Mesenchymal stem cell (in vitro differentiated cells and primary cell): ENCODE measurements around the gene TP53I13.

Experiments
- DNase-seq: peaks from one replicate; pipeline ENCODE4 v3.0.0-alpha.2; 2013
- H2AFZ ChIP-seq: one replicate; pipeline ENCODE4 v1.6.1; 2013; ENCODE audit warnings: low read depth, mild to moderate bottlenecking, control low read depth, inconsistent platforms, low read length, moderate library complexity
- H2AK5ac ChIP-seq: 2 replicates; pipeline ENCODE4 v1.6.1; 2013; ENCODE audit warnings: low read length, moderate library complexity, mild to moderate bottlenecking, inconsistent platforms; ENCODE audit not compliant: severe bottlenecking
- H2BK120ac ChIP-seq: one replicate; pipeline ENCODE4 v1.6.1; 2013; ENCODE audit warnings: low read depth, mild to moderate bottlenecking, inconsistent platforms, low read length, moderate library complexity
- H2BK12ac ChIP-seq, 2 experiments: one replicate each; pipeline ENCODE4 v1.6.1; 2013; ENCODE audit warnings: inconsistent platforms in 2 of 2, low read length in 2 of 2, mild to moderate bottlenecking in 2 of 2, moderate library complexity in 2 of 2, control low read depth in 1 of 2
- H2BK15ac ChIP-seq: one replicate; pipeline ENCODE4 v1.6.1; 2013; ENCODE audit warnings: mild to moderate bottlenecking, low read depth, inconsistent platforms; ENCODE audit not compliant: poor library complexity, severe bottlenecking
- H2BK5ac ChIP-seq: 2 replicates; pipeline ENCODE4 v1.6.1; 2013; ENCODE audit warnings: low read depth, mild to moderate bottlenecking, low read length, control low read depth, inconsistent platforms; ENCODE audit not compliant: poor library complexity, severe bottlenecking
- H3K14ac ChIP-seq, 2 experiments: one replicate each; pipeline ENCODE4 v1.6.1; 2013; ENCODE audit warnings: inconsistent platforms in 2 of 2, low read length in 2 of 2, control low read depth in 1 of 2, mild to moderate bottlenecking in 1 of 2, moderate library complexity in 1 of 2
- H3K18ac ChIP-seq, 2 experiments: one replicate each; pipeline ENCODE4 v1.6.1; 2013; ENCODE audit warnings: inconsistent platforms in 2 of 2, low read length in 2 of 2, control low read depth in 1 of 2, low read depth in 1 of 2, mild to moderate bottlenecking in 1 of 2
- H3K23ac ChIP-seq, 2 experiments: one replicate each; pipeline ENCODE4 v1.6.1; 2013; ENCODE audit warnings: inconsistent platforms in 2 of 2, low read length in 2 of 2, mild to moderate bottlenecking in 2 of 2, moderate library complexity in 2 of 2, control low read depth in 1 of 2
- H3K27ac ChIP-seq: 2 replicates; pipeline ENCODE4 v1.5.1; 2013; ENCODE audit warnings: mild to moderate bottlenecking, moderate library complexity, low read length, control low read depth, inconsistent platforms; ENCODE audit not compliant: poor library complexity, severe bottlenecking
- H3K27me3 ChIP-seq, 2 experiments: 2 replicates each; pipeline versions ENCODE4 v1.6.1 to v1.7.0; 2013; ENCODE audit warnings: low read length in 2 of 2, mild to moderate bottlenecking in 2 of 2, moderate library complexity in 2 of 2, control low read depth in 1 of 2, inconsistent platforms in 1 of 2; ENCODE audit not compliant: control insufficient read depth in 1 of 2, insufficient read depth in 1 of 2
- H3K36me3 ChIP-seq, 2 experiments: 2 replicates each; pipeline versions ENCODE4 v1.6.1 to v1.7.0; 2013; ENCODE audit warnings: low read length in 2 of 2, control low read depth in 1 of 2, inconsistent platforms in 1 of 2, low read depth in 1 of 2, mild to moderate bottlenecking in 1 of 2; ENCODE audit not compliant: insufficient read depth in 2 of 2, control insufficient read depth in 1 of 2
- H3K4ac ChIP-seq, 2 experiments: one replicate each; pipeline ENCODE4 v1.6.1; 2013; ENCODE audit warnings: inconsistent platforms in 2 of 2, low read length in 2 of 2, mild to moderate bottlenecking in 2 of 2, moderate library complexity in 2 of 2, control low read depth in 1 of 2, low read depth in 1 of 2
- H3K4me1 ChIP-seq: 2 replicates; pipeline ENCODE4 v1.6.1; 2013; ENCODE audit warnings: low read depth, low read length, control low read depth; ENCODE audit not compliant: control insufficient read depth, insufficient read depth
- H3K4me2 ChIP-seq: 2 replicates; pipeline ENCODE4 v1.6.1; 2013; ENCODE audit warnings: low read length, mild to moderate bottlenecking, inconsistent platforms; ENCODE audit not compliant: poor library complexity, severe bottlenecking
- H3K4me3 ChIP-seq, 2 experiments: 2 replicates each; pipeline versions ENCODE4 v1.5.1 to v1.7.0; 2013; ENCODE audit warnings: low read length in 2 of 2, mild to moderate bottlenecking in 2 of 2, control low read depth in 1 of 2, low read depth in 1 of 2; ENCODE audit not compliant: insufficient read depth in 1 of 2
- H3K79me1 ChIP-seq: replicated peaks from 2 replicates; pipeline ENCODE4 v1.6.1; 2013; ENCODE audit warnings: mild to moderate bottlenecking, control low read depth, low read length, inconsistent platforms; ENCODE audit not compliant: poor library complexity, severe bottlenecking
- H3K9ac ChIP-seq: 2 replicates; pipeline ENCODE4 v1.7.0; 2013; ENCODE audit warnings: mild to moderate bottlenecking, low read length, moderate library complexity
- H3K9me3 ChIP-seq: 2 replicates; pipeline ENCODE4 v1.7.0; 2013; ENCODE audit warnings: mild to moderate bottlenecking, low read length; ENCODE audit not compliant: control insufficient read depth
- H4K8ac ChIP-seq: one replicate; pipeline ENCODE4 v1.6.1; 2013; ENCODE audit warnings: inconsistent platforms, mild to moderate bottlenecking, low read length, moderate library complexity
- H4K91ac ChIP-seq: one replicate; pipeline ENCODE4 v1.6.1; 2013; ENCODE audit warnings: mild to moderate bottlenecking, low read length, inconsistent platforms
- WGBS: methylation state at CpG from one replicate; pipeline ENCODE4 v1.1.7; 2013; ENCODE audit warnings: mixed read lengths; 5-methylcytosine and 5-hydroxymethylcytosine counted together

Gene TP53I13

GRCh38 chr17:29614349-29615047 lies 46.0 kb downstream of the TP53I13 start:
- no peak overlapping the region for H2AFZ ChIP-seq
- no peak overlapping the region for H2BK12ac ChIP-seq
- no peak overlapping the region for H2AK5ac ChIP-seq
- peaks cover 0 to 20% of the 10 kb centered on the region in 2 experiments for H3K36me3 ChIP-seq
- 85% methylated on average over 13 of the region's 16 CpGs for WGBS
- H3K14ac ChIP-seq: no peak overlapping the region
- no peak overlapping the region for H4K91ac ChIP-seq
- no peak overlapping the region for H3K23ac ChIP-seq
- no peak overlapping the region for H2BK120ac ChIP-seq
- no peak overlapping the region for H3K27ac ChIP-seq
- no peak overlapping the region for H3K4me2 ChIP-seq
- H3K9me3 ChIP-seq: no peaks in the 10 kb centered on the region
- H3K79me1 ChIP-seq: no peaks in the 10 kb centered on the region
- no peak overlapping the region for H3K4ac ChIP-seq
- no peak overlapping the region for H4K8ac ChIP-seq
- no peak overlapping the region for H2BK5ac ChIP-seq
- peaks cover 8 to 9% of the 10 kb centered on the region in 2 experiments for H3K27me3 ChIP-seq
- peak overlapping the region in 1 of 2 experiments; percentile 73 for H3K4me3 ChIP-seq
- no peak for DNase-seq
- no peak overlapping the region for H2BK15ac ChIP-seq
- H3K18ac ChIP-seq: no peak overlapping the region
- peak overlapping the region; percentile 70 for H3K9ac ChIP-seq
- H3K4me1 ChIP-seq: peaks cover 51% of the 10 kb centered on the region

GRCh38 chr17:29615048-29615385 lies 46.5 kb downstream of the TP53I13 start:
- Histone ChIP-seq H3K27ac (no peak overlapping the region), H3K79me1 (no peaks in the 10 kb centered on the region), H3K9me3 (no peaks in the 10 kb centered on the region), H3K4me1 (peaks cover 53% of the 10 kb centered on the region), H2AFZ (no peak overlapping the region), H2BK120ac (no peak overlapping the region), H3K27me3 (peaks cover 8 to 9% of the 10 kb centered on the region in 2 experiments), H3K9ac (peak overlapping the region; percentile 70), H2BK15ac (no peak overlapping the region), H3K4ac (peak overlapping the region in 1 of 2 experiments; percentile 57), H2AK5ac (no peak overlapping the region), H3K36me3 (peaks cover 0 to 21% of the 10 kb centered on the region in 2 experiments), H3K14ac (no peak overlapping the region), H3K18ac (no peak overlapping the region), H3K23ac (no peak overlapping the region), H4K8ac (peak overlapping the region; percentile 64), H3K4me2 (peak overlapping the region; percentile 93), H4K91ac (no peak overlapping the region), H2BK12ac (no peak overlapping the region), H3K4me3 (peak overlapping the region; percentile 29 to 73), H2BK5ac (no peak overlapping the region)
- DNase-seq: peak; percentile 50
- WGBS: 43% methylated on average over 15 of the region's 15 CpGs

GRCh38 chr17:29615492-29616299 lies 47.2 kb downstream of the TP53I13 start:
- Histone ChIP-seq H3K27ac (no peak overlapping the region), H2BK5ac (no peak overlapping the region), H3K4ac (peak overlapping the region; percentile 38 to 57), H3K4me1 (peaks cover 57% of the 10 kb centered on the region), H3K4me2 (peak overlapping the region; percentile 93), H2AK5ac (no peak overlapping the region), H3K36me3 (peaks cover 0 to 21% of the 10 kb centered on the region in 2 experiments), H4K91ac (no peak overlapping the region), H4K8ac (peak overlapping the region; percentile 69), H3K23ac (peak overlapping the region in 1 of 2 experiments; percentile 49), H3K18ac (peak overlapping the region in 1 of 2 experiments; percentile 77), H3K9me3 (no peaks in the 10 kb centered on the region), H2BK12ac (peak overlapping the region in 1 of 2 experiments; percentile 15), H2AFZ (no peak overlapping the region), H2BK15ac (no peak overlapping the region), H3K27me3 (peaks cover 8 to 9% of the 10 kb centered on the region in 2 experiments), H3K9ac (peak overlapping the region; percentile 70), H3K4me3 (peak overlapping the region; percentile 47 to 73), H3K14ac (peak overlapping the region in 1 of 2 experiments; percentile 86), H2BK120ac (no peak overlapping the region), H3K79me1 (no peaks in the 10 kb centered on the region)
- DNase-seq: peak; percentile 85
- WGBS: 2% methylated on average over 51 of the region's 74 CpGs
